Gastroesophageal sphincter (tissue), 3 donors: ENCODE data around the gene PATL2.

Source experiments
- CTCF ChIP-seq, 4 experiments: fragments of 200-600 bp in 2 of 4; fragments of 450-650 bp in 2 of 4; sonication (generic) in 1 of 4; IDR thresholded peaks; one replicate each; pipeline ENCODE4 v1.5.1; 2017 to 2019; ENCODE audit warnings: antibody characterized with exemption in 4 of 4, mild to moderate bottlenecking in 2 of 4, moderate library complexity in 2 of 4
- EP300 ChIP-seq: sonication (generic); formaldehyde crosslinking; IDR thresholded peaks from one replicate; pipeline ENCODE4 v1.6.1; 2017; ENCODE audit warnings: antibody characterized with exemption, mild to moderate bottlenecking
- POLR2A ChIP-seq, 2 donors: fragments of 450-650 bp; IDR thresholded peaks; one replicate each; pipeline ENCODE4 v1.6.1; 2017; ENCODE audit warnings: antibody characterized with exemption in 2 of 2, mild to moderate bottlenecking in 2 of 2, moderate library complexity in 1 of 2
- POLR2AphosphoS5 ChIP-seq: sonication (generic); formaldehyde crosslinking; IDR thresholded peaks from one replicate; pipeline ENCODE4 v1.6.1; 2017; ENCODE audit warnings: antibody characterized with exemption

DNA sequence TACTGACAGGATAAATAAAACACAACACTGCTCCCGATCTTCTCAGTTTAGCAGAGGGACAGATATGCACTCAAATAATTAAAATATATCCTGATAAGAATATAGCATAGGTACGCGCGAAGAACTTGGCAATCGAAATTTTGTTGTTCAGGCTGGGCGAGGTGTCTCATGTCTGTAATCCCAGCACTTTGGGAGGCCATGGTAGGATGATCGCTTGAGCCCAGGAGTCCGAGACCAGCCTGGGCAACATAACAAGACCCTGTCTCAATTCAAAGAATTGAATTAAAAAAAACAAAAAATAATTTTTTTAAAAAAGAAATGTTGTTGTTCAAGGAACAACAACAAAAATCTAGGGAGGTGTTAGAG lies 7.8 kb upstream of the PATL2 start:
- TF ChIP-seq CTCF (IDR thresholded peaks at IDR 0.05) (no peak), POLR2AphosphoS5 (no peak), EP300 (no peak), POLR2A (IDR thresholded peaks at IDR 0.05) (no peak)
